HEK293T (cell line): ENCODE results near the gene CACNB3.

ENCODE experiments used
- ARNT ChIP-seq: fragments of 450-650 bp; IDR thresholded peaks from 2 replicates; pipeline ENCODE4 v1.6.1; 2017; ENCODE audit warnings: mild to moderate bottlenecking
- BHLHE40 ChIP-seq: fragments of 450-650 bp; IDR thresholded peaks from 2 replicates; pipeline ENCODE4 v1.6.1; 2016; ENCODE audit warnings: mild to moderate bottlenecking, moderate library complexity, borderline replicate concordance
- FOXK2 ChIP-seq: fragments of 450-650 bp; IDR thresholded peaks from 2 replicates; pipeline ENCODE4 v1.6.1; 2016; ENCODE audit warnings: mild to moderate bottlenecking
- FOXM1 ChIP-seq: fragments of 450-650 bp; IDR thresholded peaks from 2 replicates; pipeline ENCODE4 v1.6.1; 2017; ENCODE audit warnings: mild to moderate bottlenecking, borderline replicate concordance
- HDGF ChIP-seq: fragments of 450-650 bp; IDR thresholded peaks from 2 replicates; pipeline ENCODE4 v1.6.1; 2017; ENCODE audit warnings: antibody characterized with exemption, borderline replicate concordance
- L3MBTL2 ChIP-seq: fragments of 450-650 bp; conservative IDR thresholded peaks from 2 replicates; pipeline ENCODE4 v1.6.1; 2016; ENCODE audit warnings: mild to moderate bottlenecking
- NFRKB ChIP-seq: fragments of 450-650 bp; IDR thresholded peaks from 2 replicates; pipeline ENCODE4 v1.6.1; 2016; ENCODE audit warnings: mild to moderate bottlenecking, moderate library complexity
- SP1 ChIP-seq: fragments of 450-650 bp; IDR thresholded peaks from 2 replicates; pipeline ENCODE4 v1.6.1; 2017
- TARDBP ChIP-seq: fragments of 450-650 bp; IDR thresholded peaks from 2 replicates; pipeline ENCODE4 v1.6.1; 2016
- TF ChIP-seq, protein P1 (sequence below): fragments of 450-650 bp; IDR thresholded peaks from 2 replicates; pipeline ENCODE4 v1.6.1; 2016

DNA sequence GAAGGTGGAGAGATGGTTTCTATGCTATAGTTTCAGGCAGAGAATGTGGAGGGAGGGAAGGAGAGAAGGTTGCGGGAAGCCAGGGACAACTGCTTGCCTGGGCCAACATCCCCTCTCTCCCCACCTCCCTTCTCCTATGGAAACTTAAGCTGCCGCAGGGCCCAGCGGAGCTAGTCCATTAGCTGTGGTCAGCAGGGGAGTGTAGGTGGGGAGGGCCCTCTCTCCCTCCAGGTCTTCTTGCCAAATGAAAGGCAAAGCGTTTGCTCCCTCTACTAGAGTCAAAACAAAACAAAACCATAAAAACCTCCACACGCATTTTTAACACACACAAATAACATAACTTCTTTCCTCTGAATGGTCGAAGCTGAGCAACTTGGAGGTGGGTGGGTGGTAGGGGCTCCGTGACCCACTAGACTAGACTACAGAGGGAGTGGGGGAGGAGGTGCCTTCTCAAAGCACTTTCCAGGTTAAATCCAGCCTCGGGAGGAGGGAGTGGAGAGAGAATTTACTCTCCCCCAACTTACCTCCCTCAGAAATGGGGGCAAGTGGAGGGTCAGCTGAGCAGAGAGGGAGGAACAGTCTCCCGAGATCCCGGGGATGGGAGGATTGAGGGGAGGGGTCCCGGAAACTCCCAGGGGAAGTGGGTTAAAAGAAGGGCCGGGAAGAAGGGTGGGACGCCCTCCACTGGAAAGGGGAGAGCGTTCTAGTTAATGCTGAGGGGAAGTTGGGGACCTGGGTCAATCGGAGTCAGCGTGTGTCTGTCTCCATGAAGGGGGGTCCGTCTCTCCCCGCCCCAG lies 4.6 kb upstream of the CACNB3 start:
- TF ChIP-seq HDGF (no peak), BHLHE40 (no peak), L3MBTL2 (no peak), ARNT (no peak), TARDBP (no peak), SP1 (no peak), FOXK2 (no peak), NFRKB (no peak), FOXM1 (no peak)
- TF ChIP-seq, protein P1, sequence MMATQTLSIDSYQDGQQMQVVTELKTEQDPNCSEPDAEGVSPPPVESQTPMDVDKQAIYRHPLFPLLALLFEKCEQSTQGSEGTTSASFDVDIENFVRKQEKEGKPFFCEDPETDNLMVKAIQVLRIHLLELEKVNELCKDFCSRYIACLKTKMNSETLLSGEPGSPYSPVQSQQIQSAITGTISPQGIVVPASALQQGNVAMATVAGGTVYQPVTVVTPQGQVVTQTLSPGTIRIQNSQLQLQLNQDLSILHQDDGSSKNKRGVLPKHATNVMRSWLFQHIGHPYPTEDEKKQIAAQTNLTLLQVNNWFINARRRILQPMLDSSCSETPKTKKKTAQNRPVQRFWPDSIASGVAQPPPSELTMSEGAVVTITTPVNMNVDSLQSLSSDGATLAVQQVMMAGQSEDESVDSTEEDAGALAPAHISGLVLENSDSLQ, result no peak
